SK-N-SH (cell line): Measurements from ENCODE around the gene RBM4. TPM values are rescaled to one million over a fixed set of nuclear protein-coding genes. Genes with fewer than 3 reads are reported as not detected.

Experiments used
- CTCF ChIA-PET: fragments of 300-600, 350-600 bp; formaldehyde crosslinking; extraction: SDS; loops from one replicate; lab custom pipeline; 2021; lab: Yijun Ruan, JAX
- POLR2A ChIA-PET: fragments of 350-600 bp; sonication (Branson Sonifier 250); formaldehyde crosslinking; extraction: SDS; loops from one replicate; lab custom pipeline; 2020; ENCODE audit warnings: antibody characterized with exemption, inconsistent platforms; lab: Yijun Ruan, JAX
- DNase-seq: peaks from one replicate; pipeline ENCODE4 v3.0.0; 2012
- H2AFZ ChIP-seq: fragments of 200-600 bp; sonication (generic); 2 replicates; pipeline ENCODE4 v1.8.1; 2016; ENCODE audit warnings: antibody characterized with exemption, mild to moderate bottlenecking, low read depth
- H3F3A ChIP-seq: fragments of 200-600 bp; sonication (generic); replicated peaks from 2 replicates; pipeline ENCODE3; 2016; ENCODE audit warnings: antibody characterized with exemption, mild to moderate bottlenecking; ENCODE audit not compliant: insufficient read depth
- H3K27ac ChIP-seq, 2 experiments: fragments of 200-500 bp in 1 of 2; fragments of 200-600 bp in 1 of 2; sonication (Bioruptor generic) in 1 of 2; sonication (generic), shearing (Covaris generic) in 1 of 2; 2 replicates each; pipeline versions ENCODE4 v1.5.1 to v1.6.1; 2014 to 2016; ENCODE audit warnings: low read depth in 2 of 2, inconsistent platforms in 1 of 2, low read length in 1 of 2, mild to moderate bottlenecking in 1 of 2, mixed read lengths in 1 of 2
- H3K27me3 ChIP-seq: fragments of 200-600 bp; sonication (generic), shearing (Covaris generic); 2 replicates; pipeline ENCODE4 v1.6.1; 2016; ENCODE audit warnings: mixed run types; ENCODE audit not compliant: insufficient read depth
- H3K36me3 ChIP-seq, 2 experiments: fragments of 200-500 bp in 1 of 2; fragments of 200-600 bp in 1 of 2; sonication (Bioruptor generic) in 1 of 2; sonication (generic) in 1 of 2; replicated peaks in 1 of 2; 2 replicates each; pipeline versions ENCODE3 to v1.5.1; 2014 to 2016; ENCODE audit warnings: low read length in 1 of 2, mild to moderate bottlenecking in 1 of 2; ENCODE audit not compliant: insufficient read depth in 2 of 2, control insufficient read depth in 1 of 2
- H3K4me1 ChIP-seq, 2 experiments: fragments of 200-500 bp in 1 of 2; fragments of 200-600 bp in 1 of 2; sonication (Bioruptor generic) in 1 of 2; sonication (generic), shearing (Covaris generic) in 1 of 2; 2 replicates each; pipeline versions ENCODE4 v1.5.1 to v1.6.1; 2014 to 2016; ENCODE audit warnings: low read depth in 1 of 2, low read length in 1 of 2, mixed run types in 1 of 2; ENCODE audit not compliant: insufficient read depth in 2 of 2, control insufficient read depth in 1 of 2
- H3K4me2 ChIP-seq: fragments of 200-600 bp; sonication (generic), shearing (Covaris generic); 2 replicates; pipeline ENCODE4 v1.6.1; 2017; ENCODE audit warnings: mixed run types
- H3K4me3 ChIP-seq, 2 experiments: fragments of 200-500 bp in 1 of 2; fragments of 200-600 bp in 1 of 2; sonication (Bioruptor generic) in 1 of 2; sonication (generic), shearing (Covaris generic) in 1 of 2; 2 replicates each; pipeline versions ENCODE4 v1.5.1 to v1.8.1; 2014 to 2016; ENCODE audit warnings: low read depth in 2 of 2, inconsistent platforms in 1 of 2, low read length in 1 of 2, mild to moderate bottlenecking in 1 of 2, mixed read lengths in 1 of 2, moderate library complexity in 1 of 2
- H3K79me2 ChIP-seq: fragments of 200-600 bp; sonication (generic); 2 replicates; pipeline ENCODE4 v1.8.1; 2017; ENCODE audit warnings: mild to moderate bottlenecking; ENCODE audit not compliant: insufficient read depth
- H3K9ac ChIP-seq: fragments of 200-600 bp; sonication (generic); 2 replicates; pipeline ENCODE4 v1.6.1; 2017; ENCODE audit warnings: mixed run types
- H3K9me2 ChIP-seq: fragments of 200-600 bp; sonication (generic); 2 replicates; pipeline ENCODE4 v1.6.1; 2017; ENCODE audit warnings: mixed run types
- H3K9me3 ChIP-seq: fragments of 200-600 bp; sonication (generic); 2 replicates; pipeline ENCODE4 v1.6.1; 2017; ENCODE audit warnings: mixed run types, mild to moderate bottlenecking, moderate library complexity
- H4K20me1 ChIP-seq: fragments of 200-600 bp; sonication (generic); 2 replicates; pipeline ENCODE4 v1.6.1; 2017; ENCODE audit warnings: mild to moderate bottlenecking, mixed run types; ENCODE audit not compliant: insufficient read depth
- CHD2 ChIP-seq: fragments of 150-350 bp; IDR thresholded peaks from 2 replicates; pipeline ENCODE4 v1.6.1; 2018; ENCODE audit warnings: low read length; ENCODE audit not compliant: partially characterized antibody
- ELF1 ChIP-seq: IDR thresholded peaks from 2 replicates; pipeline ENCODE4 v1.4.0; 2012
- EP300 ChIP-seq, 2 experiments: IDR thresholded peaks; 2 replicates each; pipeline versions ENCODE4 v1.4.0 to v1.6.1; 2012; ENCODE audit warnings: borderline replicate concordance in 1 of 2, low read depth in 1 of 2, low read length in 1 of 2
- GATA2 ChIP-seq: sonication (generic); formaldehyde crosslinking; IDR thresholded peaks from 2 replicates; pipeline ENCODE4 v1.5.0; 2020; ENCODE audit warnings: mild to moderate bottlenecking, missing genetic modification reagents
- MEF2A ChIP-seq: IDR thresholded peaks from 2 replicates; pipeline ENCODE4 v1.4.0; 2012; ENCODE audit warnings: low read depth, borderline replicate concordance
- MXI1 ChIP-seq: IDR thresholded peaks from 2 replicates; pipeline ENCODE4 v1.6.1; 2012; ENCODE audit warnings: mild to moderate bottlenecking, low read depth, low read length, improper control_type of control experiment
- NFIC ChIP-seq: IDR thresholded peaks from 2 replicates; pipeline ENCODE4 v1.4.0; 2012; ENCODE audit warnings: borderline replicate concordance
- NRF1 ChIP-seq: IDR thresholded peaks from 2 replicates; pipeline ENCODE4 v1.6.1; 2012; ENCODE audit warnings: low read depth, mild to moderate bottlenecking, low read length
- POLR2AphosphoS5 ChIP-seq: IDR thresholded peaks from 2 replicates; pipeline ENCODE4 v1.6.1; 2012; ENCODE audit warnings: low read depth, low read length
- RCOR1 ChIP-seq: fragments of 150-350 bp; IDR thresholded peaks from 2 replicates; pipeline ENCODE4 v1.6.1; 2017; ENCODE audit warnings: antibody characterized with exemption, low read length
- RFX5 ChIP-seq: IDR thresholded peaks from 2 replicates; pipeline ENCODE4 v1.6.1; 2012; ENCODE audit warnings: mild to moderate bottlenecking, improper control_type of control experiment, low read length
- TAF1 ChIP-seq: IDR thresholded peaks from 2 replicates; pipeline ENCODE4 v1.6.1; 2012; ENCODE audit warnings: low read depth, mild to moderate bottlenecking, low read length, moderate library complexity, borderline replicate concordance
- TCF12 ChIP-seq: IDR thresholded peaks from 2 replicates; pipeline ENCODE4 v1.4.0; 2012
- TEAD4 ChIP-seq: IDR thresholded peaks from 2 replicates; pipeline ENCODE4 v1.4.0; 2012; ENCODE audit warnings: mild to moderate bottlenecking, borderline replicate concordance; ENCODE audit not compliant: insufficient read depth
- WGBS: methylation state at CpG from one replicate; pipeline ENCODE4 v1.1.6; 2017; ENCODE audit warnings: low lambda C conversion rate; 5-methylcytosine and 5-hydroxymethylcytosine counted together
- polyA plus RNA-seq, 3 experiments: library from polyadenylated mRNA; depleted of rRNA; stranded (reverse); fragments of >200 nt; gene quantifications; 2 replicates each; pipeline ENCODE4 v1.2.3, GENCODE V29; 2012
- TF ChIP-seq, protein P1 (sequence below): fragments of 200-600 bp; sonication (generic); IDR thresholded peaks from 2 replicates; pipeline ENCODE4 v1.6.1; 2017; ENCODE audit warnings: antibody characterized with exemption, mild to moderate bottlenecking, moderate library complexity
- TF ChIP-seq, protein P2 (sequence below): IDR thresholded peaks from 2 replicates; pipeline ENCODE4 v1.6.1; 2012; ENCODE audit warnings: mild to moderate bottlenecking, low read depth, low read length, moderate library complexity
- TF ChIP-seq, protein P3 (sequence below): IDR thresholded peaks from 2 replicates; pipeline ENCODE4; 2012
- TF ChIP-seq, protein P4 (sequence below): fragments of 150-350 bp; IDR thresholded peaks from 2 replicates; pipeline ENCODE4 v1.6.1; 2016; ENCODE audit warnings: mild to moderate bottlenecking, low read depth, low read length
- TF ChIP-seq, protein P5 (sequence below): IDR thresholded peaks from 2 replicates; pipeline ENCODE4 v1.4.0; 2012; ENCODE audit warnings: low read depth, borderline replicate concordance

Gene RBM4
- polyA plus RNA-seq, 1 of the 3 experiments (the other 2 are of a cell fraction): 202 TPM

DNA sequence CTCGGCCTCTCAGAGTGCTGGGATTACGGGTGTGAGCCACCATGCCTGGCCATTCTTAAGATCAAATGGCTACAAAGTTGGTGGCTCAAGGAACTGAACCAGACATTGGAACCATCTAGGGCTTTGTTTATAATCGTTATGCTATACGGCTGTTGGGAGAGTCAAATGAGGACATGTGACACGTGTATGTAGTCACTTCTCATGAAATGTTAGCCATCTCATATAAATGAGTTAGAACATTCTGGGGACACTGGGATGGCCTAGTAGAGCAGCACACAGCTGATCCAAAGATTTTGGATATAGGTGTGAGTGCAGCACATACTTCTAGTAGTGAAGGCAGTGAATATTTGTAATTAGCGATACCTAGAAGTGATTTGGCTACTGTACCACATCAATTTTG lies 6.6 kb upstream of the RBM4 start (continued):
- TF ChIP-seq, protein P1, sequence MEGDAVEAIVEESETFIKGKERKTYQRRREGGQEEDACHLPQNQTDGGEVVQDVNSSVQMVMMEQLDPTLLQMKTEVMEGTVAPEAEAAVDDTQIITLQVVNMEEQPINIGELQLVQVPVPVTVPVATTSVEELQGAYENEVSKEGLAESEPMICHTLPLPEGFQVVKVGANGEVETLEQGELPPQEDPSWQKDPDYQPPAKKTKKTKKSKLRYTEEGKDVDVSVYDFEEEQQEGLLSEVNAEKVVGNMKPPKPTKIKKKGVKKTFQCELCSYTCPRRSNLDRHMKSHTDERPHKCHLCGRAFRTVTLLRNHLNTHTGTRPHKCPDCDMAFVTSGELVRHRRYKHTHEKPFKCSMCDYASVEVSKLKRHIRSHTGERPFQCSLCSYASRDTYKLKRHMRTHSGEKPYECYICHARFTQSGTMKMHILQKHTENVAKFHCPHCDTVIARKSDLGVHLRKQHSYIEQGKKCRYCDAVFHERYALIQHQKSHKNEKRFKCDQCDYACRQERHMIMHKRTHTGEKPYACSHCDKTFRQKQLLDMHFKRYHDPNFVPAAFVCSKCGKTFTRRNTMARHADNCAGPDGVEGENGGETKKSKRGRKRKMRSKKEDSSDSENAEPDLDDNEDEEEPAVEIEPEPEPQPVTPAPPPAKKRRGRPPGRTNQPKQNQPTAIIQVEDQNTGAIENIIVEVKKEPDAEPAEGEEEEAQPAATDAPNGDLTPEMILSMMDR: no peak
- TF ChIP-seq CHD2: no peak
- TF ChIP-seq MXI1: no peak
- TF ChIP-seq, protein P2, sequence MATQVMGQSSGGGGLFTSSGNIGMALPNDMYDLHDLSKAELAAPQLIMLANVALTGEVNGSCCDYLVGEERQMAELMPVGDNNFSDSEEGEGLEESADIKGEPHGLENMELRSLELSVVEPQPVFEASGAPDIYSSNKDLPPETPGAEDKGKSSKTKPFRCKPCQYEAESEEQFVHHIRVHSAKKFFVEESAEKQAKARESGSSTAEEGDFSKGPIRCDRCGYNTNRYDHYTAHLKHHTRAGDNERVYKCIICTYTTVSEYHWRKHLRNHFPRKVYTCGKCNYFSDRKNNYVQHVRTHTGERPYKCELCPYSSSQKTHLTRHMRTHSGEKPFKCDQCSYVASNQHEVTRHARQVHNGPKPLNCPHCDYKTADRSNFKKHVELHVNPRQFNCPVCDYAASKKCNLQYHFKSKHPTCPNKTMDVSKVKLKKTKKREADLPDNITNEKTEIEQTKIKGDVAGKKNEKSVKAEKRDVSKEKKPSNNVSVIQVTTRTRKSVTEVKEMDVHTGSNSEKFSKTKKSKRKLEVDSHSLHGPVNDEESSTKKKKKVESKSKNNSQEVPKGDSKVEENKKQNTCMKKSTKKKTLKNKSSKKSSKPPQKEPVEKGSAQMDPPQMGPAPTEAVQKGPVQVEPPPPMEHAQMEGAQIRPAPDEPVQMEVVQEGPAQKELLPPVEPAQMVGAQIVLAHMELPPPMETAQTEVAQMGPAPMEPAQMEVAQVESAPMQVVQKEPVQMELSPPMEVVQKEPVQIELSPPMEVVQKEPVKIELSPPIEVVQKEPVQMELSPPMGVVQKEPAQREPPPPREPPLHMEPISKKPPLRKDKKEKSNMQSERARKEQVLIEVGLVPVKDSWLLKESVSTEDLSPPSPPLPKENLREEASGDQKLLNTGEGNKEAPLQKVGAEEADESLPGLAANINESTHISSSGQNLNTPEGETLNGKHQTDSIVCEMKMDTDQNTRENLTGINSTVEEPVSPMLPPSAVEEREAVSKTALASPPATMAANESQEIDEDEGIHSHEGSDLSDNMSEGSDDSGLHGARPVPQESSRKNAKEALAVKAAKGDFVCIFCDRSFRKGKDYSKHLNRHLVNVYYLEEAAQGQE: no peak
- TF ChIP-seq NRF1: no peak
- TF ChIP-seq GATA2: no peak
- no peak for TF ChIP-seq MEF2A
- no peak for TF ChIP-seq TCF12
- no peak for TF ChIP-seq TEAD4
- TF ChIP-seq ELF1: no peak

DNA sequence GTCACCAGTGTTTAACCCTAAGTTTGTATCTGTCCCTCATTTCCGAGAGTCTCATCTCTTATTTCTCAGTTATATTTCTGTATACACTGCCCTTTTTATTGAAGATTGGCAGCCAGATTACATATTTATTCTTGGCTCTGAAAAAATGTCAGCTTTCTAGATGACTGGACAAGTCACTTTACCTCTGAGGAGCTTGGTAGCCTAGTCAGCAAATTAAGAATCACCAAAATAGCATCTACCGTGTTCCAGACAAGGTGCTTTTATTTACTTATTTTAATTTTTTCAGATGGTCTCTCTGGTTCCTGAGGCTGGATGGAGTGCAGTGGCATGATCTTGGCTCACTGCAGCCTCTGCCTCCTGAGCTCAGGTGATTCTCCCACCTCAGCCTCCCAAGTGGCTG lies 5.6 kb upstream of the RBM4 start:
- H3K4me1 ChIP-seq: peaks cover 4 to 6% of the 10 kb centered on the region in 2 experiments; a peak in 2 of 4 replicates
- peaks cover 100% of the 10 kb centered on the region for H3K79me2 ChIP-seq
- ChIA-PET CTCF (interaction anchor here (1.0 kb wide), 1 partner anchor 11 kb away, joined by 3 read pairs; no protein-coding TSS in a partner anchor), POLR2A (no interaction called here)
- no peak overlapping the region for H3K9ac ChIP-seq
- no peak overlapping the region for H2AFZ ChIP-seq
- H3K9me3 ChIP-seq: no peaks in the 10 kb centered on the region
- no peak for DNase-seq
- peaks cover 40% of the 10 kb centered on the region for H4K20me1 ChIP-seq
- 96% methylated on average over 2 of the region's 2 CpGs for WGBS
- no peak overlapping the region for H3K27ac ChIP-seq
- no peaks in the 10 kb centered on the region for H3K9me2 ChIP-seq
- no peak overlapping the region for H3K4me2 ChIP-seq
- peaks cover 34% of the 10 kb centered on the region for H3F3A ChIP-seq
- no peaks in the 10 kb centered on the region for H3K27me3 ChIP-seq
- TF ChIP-seq ELF1: no peak
- TF ChIP-seq NFIC: no peak
- TF ChIP-seq EP300 (IDR thresholded peaks at IDR 0.05; ENCODE audit: borderline replicate concordance in 1 of 2, low read depth in 1 of 2, low read length in 1 of 2): no peak
- TF ChIP-seq, protein P3, sequence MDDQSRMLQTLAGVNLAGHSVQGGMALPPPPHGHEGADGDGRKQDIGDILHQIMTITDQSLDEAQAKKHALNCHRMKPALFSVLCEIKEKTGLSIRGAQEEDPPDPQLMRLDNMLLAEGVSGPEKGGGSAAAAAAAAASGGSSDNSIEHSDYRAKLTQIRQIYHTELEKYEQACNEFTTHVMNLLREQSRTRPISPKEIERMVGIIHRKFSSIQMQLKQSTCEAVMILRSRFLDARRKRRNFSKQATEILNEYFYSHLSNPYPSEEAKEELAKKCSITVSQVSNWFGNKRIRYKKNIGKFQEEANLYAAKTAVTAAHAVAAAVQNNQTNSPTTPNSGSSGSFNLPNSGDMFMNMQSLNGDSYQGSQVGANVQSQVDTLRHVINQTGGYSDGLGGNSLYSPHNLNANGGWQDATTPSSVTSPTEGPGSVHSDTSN: no peak
- no peak for TF ChIP-seq POLR2AphosphoS5
- TF ChIP-seq RFX5: no peak
- TF ChIP-seq, protein P4, sequence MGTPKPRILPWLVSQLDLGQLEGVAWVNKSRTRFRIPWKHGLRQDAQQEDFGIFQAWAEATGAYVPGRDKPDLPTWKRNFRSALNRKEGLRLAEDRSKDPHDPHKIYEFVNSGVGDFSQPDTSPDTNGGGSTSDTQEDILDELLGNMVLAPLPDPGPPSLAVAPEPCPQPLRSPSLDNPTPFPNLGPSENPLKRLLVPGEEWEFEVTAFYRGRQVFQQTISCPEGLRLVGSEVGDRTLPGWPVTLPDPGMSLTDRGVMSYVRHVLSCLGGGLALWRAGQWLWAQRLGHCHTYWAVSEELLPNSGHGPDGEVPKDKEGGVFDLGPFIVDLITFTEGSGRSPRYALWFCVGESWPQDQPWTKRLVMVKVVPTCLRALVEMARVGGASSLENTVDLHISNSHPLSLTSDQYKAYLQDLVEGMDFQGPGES: no peak
- TF ChIP-seq TAF1: no peak
- TF ChIP-seq NRF1: no peak
- TF ChIP-seq, protein P5, sequence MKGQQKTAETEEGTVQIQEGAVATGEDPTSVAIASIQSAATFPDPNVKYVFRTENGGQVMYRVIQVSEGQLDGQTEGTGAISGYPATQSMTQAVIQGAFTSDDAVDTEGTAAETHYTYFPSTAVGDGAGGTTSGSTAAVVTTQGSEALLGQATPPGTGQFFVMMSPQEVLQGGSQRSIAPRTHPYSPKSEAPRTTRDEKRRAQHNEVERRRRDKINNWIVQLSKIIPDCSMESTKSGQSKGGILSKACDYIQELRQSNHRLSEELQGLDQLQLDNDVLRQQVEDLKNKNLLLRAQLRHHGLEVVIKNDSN: no peak
- TF ChIP-seq, protein P1: no peak
- TF ChIP-seq RCOR1: no peak
- peaks cover 22 to 37% of the 10 kb centered on the region in 2 experiments for H3K36me3 ChIP-seq
- no peak overlapping the region for H3K4me3 ChIP-seq
